ENCODE measurements around the gene PNMT.
"Not testable (repeated sequence)": the region's sequence is repeated elsewhere in the genome, so short reads cannot be mapped to it uniquely, and the experiment has no call there.

Gene PNMT

DNA sequence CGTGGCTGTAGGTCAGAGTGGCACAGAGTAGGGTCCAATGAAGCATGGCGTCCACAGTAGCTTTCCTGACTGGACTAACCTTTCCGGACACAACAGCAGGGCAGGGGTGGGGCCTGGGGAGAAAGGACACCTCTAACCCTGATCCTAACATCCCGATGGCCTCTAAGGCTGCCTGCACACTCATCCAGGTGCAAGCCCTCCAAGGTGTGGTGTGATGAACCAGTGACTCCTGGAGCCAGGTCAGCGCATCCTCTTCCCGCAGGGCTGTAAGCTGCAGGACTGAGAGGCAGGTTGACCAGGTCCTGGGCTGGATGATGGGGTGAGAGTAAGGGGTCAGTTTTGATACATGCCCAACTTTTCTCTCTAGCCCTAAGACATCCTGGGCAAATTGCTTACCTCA, 28.5 kb downstream of the PNMT start:
- DNase-seq = no peak

DNA sequence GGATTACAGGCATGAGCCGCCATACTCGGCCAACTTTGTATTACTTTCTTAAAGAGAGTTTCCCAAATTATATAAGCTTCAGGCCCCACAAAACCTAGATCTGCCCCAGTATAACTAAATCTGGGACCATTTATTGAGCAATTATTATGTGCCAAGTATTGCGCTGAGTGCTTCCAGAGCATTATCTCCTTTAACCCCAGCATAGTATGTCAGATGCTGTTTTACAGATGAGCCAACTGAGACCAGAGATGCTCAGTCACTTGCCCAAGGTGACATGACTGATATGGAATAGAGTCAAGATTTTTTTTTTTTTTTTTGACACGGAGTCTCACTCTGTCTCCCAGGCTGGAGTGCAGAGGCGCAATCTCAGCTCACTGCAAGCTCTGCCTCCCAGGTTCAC, 29.7 kb downstream of the PNMT start:
- no peak for DNase-seq

DNA sequence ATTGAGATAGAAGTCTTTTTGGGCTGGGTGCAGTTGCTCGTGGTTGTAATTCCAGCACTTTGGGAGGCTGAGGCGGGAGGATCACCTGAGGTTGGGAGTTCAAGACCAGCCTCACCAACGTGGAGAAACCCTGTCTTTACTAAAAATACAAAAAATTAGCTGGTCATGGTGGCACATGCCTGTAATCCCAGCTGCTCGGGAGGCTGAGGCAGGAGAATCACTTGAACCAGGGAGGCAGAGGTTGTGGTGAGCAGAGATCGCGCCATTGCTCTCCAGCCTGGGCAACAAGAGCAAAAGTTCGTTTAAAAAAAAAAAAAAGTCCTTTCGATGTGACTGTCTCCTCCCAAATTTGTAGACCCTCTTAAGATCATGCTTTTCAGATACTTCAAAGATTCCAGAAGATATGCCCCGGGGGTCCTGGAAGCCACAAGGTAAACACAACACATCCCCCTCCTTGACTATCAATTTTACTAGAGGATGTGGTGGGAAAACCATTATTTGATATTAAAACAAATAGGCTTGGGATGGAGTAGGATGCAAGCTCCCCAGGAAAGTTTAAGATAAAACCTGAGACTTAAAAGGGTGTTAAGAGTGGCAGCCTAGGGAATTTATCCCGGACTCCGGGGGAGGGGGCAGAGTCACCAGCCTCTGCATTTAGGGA, 31.0 kb downstream of the PNMT start:
- not testable (repeated sequence) for DNase-seq

DNA sequence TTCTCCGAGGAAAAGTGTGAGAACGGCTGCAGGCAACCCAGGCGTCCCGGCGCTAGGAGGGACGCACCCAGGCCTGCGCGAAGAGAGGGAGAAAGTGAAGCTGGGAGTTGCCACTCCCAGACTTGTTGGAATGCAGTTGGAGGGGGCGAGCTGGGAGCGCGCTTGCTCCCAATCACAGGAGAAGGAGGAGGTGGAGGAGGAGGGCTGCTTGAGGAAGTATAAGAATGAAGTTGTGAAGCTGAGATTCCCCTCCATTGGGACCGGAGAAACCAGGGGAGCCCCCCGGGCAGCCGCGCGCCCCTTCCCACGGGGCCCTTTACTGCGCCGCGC, 31.5 kb downstream of the PNMT start, which contains the start of gene ERBB2:
ERBB2 (plus strand) TSS at position 247 of the 330 bp plus-strand sequence. CDS start 175 bp downstream, outside the sequence.
- no peak for DNase-seq

DNA sequence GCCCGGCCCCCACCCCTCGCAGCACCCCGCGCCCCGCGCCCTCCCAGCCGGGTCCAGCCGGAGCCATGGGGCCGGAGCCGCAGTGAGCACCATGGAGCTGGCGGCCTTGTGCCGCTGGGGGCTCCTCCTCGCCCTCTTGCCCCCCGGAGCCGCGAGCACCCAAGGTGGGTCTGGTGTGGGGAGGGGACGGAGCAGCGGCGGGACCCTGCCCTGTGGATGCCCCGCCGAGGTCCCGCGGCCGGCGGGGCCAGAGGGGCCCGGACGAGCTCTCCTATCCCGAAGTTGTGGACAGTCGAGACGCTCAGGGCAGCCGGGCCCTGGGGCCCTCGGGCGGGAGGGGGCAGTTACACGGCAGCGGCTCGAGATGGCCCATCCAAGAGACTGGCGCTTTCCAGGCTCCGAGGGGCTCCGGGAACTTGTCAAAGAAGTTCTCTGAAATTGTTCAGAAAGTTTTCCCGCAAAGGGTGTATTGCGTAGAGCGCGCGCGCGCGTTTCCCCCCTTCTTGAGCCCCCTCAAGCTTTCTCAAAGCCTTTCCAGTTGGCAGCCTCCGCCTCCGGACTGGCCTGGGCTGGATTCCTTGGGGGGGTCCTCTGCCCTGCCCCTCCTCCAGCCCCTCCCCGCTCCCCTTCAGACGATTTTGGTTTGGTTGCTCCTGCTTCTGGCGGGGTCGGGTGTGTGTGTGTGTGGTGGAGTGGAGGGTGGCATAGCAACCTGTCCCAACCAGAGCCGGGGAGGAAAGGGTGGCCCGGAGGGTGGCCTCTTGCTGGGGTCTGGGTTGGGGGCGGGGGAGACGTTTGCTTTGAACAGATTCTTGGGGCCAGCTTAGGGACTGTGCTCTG, 32.1 kb downstream of the PNMT start:
- no peak for DNase-seq

DNA sequence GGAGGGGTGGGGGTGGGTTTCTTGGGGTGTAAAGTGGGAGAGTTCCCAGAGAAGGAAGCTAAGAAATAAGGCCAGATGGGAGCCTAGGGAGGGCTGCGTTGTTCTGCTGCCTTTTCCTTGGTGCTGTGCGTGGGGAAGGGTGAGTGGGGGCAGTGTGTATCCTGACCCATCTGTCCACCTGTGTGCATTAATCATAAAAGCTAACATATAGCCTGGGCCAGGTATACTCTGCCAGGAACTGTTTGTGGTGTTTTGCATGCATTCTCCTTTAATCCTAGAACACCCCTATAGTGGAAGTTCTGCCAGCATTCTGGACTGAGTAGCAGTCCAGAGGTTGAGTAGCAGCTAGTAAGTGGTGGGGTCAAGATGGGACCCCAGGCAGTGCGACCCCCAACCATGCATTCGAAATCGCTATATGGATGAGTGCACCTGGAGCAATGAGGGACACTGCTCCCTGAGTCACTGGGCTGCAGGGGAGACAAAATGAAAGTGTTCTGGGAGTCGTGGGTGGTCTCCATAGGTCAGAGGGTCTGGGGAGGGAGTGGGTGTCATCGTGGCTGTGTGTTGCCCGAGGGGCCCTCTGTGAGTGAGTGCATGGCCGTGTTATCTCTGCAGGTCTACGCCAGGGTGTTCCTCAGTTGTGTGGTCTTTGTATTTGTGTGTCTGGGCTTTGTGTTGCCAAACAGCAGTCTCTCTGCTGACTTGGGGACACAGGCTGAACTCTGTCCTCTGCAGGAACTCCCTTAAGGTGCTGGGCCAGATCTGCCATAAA, 32.9 kb downstream of the PNMT start:
- DNase-seq = no peak

DNA sequence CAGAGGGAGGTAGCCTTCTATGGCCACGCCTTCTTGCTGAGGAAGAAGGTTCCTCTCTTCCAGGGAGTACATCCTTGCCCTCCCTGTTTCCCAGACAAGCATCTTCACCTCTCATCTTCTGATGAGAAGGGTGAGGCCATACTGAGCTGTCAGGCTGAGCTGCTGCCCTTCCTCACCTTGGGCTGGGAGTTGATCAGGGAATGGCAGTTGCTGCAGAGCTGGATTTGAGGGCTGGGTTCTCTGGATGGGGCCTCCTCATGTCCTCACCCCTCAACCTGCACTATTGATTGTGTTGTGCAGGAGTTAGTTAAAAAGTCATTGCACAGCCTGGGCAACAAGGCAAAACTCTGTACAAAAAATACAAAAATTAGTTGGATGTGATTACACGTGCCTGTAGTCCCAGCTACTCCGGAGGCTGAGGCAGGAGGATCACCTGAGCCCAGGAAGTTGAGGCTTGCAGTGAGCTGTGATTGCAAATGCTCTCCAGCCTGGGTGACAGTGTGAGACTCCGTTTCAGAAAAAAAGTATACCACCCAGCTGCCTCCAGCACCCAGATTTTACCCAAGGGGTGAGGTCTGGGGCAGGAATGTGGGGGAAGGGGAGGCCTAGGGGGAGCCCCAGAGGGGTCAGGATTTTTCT, 33.6 kb downstream of the PNMT start:
- no peak for DNase-seq

DNA sequence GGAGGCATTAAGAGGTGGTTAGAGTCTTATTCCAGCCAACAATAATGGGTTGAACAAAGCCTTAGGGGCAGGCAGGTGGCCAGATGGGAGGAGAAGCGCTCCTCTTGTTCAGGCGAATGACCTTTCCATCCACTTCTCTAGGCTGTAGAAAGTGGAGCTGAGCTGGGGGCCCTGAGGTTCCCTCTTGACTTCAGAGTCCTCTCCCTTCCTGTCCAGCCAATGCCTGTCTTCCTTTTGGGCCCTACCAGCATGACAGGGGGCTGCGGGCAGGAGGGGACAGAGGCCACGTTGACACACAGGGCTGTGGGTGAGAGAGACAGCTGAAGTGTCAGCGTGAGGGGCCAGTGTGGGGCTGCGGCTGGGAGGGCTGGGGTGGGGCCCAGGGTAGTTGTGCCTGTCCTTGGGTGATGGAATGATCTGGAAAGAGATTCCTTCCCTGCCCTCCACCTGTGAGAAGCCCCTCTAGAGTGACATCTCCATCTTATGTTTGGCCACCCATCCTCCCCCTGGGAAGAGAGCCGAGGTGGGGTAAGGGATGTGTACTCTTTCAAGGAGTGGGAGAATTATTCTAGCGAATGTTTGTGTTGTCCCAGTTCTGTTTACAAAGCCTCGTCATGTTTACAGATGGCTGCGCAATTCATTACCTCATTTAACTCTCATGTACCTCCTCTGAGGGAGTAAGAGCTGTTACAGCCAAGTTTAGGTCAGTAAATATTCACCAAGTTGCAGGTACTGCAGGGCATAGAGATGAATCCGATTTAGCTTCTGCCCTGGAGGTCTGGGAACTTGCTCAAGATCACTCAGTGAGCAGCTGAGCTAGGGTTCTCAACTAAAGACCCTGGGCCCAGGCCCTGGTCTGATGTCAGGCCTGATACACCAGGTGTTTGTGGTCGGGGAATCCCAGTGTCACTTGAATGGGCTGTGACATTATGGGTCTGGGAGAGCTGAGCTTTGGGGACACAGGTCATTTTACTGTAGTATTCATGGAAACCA, 34.9 kb downstream of the PNMT start:
- no peak for DNase-seq

DNA sequence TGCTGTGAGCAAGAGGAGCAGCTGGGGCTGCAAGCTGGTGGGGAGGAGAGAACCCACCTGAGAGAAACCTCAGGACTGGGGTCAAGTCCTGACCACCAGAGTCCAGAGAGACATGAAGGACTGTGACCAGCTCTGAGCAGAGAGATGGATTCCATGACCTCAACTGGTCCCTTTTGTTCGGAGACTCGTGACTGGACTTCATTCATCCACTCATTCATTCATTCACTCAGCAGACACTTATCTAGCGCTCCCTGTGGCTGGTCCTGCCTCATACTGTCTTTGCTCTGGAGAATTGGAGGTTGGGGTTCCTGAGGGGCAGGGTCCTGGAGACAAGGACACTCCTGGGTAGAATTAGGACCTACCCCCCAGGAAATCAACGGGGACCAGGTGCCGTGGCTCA, 35.7 kb downstream of the PNMT start:
- DNase-seq = no peak

DNA sequence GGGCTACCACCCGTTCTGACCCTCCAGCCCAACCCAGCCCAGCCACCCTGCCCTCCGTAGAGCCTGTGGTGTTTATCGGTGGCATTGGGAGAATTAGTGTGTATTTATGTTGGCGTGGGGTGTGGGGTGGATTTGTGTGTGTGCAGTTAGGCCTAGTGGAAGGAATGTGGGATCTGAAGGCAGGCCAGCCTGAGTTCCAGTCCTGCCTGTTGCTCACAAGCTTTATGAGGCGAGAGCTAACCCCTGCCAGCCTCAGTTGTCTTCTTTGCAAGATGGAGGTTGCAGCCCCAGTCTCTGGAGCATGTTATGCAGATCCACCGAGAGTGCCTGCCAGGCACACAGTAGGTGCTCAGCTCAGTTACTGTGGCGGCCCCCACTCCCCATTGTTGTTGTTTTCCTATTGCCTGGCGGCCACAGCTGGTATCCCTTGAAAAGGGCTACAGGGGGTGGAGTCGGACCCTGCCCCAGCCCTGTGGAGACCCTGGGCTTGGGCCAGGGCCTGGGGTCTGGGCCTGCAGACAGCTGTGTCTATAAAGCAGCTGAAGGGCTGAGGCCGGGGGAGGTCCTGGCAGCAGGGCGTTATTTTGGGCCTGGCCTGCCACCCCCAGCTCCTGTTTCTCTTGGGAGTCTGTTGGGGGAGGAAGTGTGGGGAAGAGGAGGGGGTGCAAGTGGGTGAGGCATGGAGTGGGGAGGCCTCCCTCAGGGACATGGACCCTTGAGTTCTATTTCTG, 36.7 kb downstream of the PNMT start:
- no peak for DNase-seq

DNA sequence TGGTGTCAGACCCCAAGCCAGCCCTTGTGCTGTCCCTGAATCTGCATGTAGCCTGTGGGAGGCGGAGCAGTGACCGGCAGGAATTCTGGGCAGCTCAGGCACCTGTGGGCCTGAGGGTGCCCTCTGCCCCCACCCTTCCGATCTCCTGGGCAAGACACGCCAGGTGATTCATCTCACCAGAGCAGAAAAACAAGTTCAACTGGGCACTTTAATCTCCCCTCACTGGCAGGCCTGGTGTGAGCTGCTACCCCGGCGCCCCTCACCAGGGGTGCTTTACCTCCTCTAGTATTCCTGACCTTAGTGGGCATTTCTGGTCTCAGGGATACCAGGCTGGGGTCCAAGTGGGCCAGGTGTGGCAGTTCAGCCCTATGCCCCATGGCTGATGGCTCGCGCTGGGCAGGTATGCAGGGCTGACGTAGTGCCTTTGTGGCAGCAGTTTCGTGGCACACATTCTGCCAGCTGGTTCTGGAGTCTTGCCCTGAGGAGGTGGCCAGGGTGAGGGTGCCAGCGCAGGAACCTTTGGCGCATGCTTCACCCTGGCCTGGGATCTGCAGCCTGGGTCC, 37.6 kb downstream of the PNMT start:
- DNase-seq = no peak

DNA sequence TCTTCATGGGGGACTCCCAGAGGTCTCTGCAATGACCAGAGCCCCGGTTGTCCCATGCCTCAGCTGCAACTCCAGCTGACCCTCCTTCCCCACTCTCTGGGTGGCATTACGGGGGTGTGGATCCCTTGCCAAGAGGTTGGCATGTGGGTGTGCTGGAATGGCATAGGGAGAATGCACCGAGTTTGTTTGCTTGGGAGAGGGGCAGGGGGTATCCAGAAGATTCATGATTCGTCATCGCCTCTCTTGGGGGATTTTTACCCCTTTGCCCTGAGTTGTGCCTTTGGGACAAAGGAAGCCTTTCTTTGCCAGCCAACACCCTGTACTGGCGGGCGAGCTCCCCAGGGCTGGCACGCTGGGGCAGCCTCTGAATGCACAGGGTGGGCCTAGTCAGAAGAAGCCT, 38.1 kb downstream of the PNMT start:
- DNase-seq = no peak

DNA sequence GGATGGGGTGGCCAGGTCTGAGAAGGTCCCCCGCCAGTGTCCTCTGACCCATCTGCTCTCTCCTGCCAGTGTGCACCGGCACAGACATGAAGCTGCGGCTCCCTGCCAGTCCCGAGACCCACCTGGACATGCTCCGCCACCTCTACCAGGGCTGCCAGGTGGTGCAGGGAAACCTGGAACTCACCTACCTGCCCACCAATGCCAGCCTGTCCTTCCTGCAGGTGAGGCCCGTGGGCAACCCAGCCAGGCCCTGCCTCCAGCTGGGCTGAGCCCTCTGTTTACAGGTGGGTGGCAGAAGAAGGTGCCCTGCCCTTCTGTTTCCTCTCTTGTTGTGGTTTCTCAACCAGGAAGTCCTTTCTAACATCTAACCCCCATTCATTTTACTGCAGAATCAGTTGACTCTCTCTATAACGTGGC, 38.7 kb downstream of the PNMT start:
- no peak for DNase-seq

DNA sequence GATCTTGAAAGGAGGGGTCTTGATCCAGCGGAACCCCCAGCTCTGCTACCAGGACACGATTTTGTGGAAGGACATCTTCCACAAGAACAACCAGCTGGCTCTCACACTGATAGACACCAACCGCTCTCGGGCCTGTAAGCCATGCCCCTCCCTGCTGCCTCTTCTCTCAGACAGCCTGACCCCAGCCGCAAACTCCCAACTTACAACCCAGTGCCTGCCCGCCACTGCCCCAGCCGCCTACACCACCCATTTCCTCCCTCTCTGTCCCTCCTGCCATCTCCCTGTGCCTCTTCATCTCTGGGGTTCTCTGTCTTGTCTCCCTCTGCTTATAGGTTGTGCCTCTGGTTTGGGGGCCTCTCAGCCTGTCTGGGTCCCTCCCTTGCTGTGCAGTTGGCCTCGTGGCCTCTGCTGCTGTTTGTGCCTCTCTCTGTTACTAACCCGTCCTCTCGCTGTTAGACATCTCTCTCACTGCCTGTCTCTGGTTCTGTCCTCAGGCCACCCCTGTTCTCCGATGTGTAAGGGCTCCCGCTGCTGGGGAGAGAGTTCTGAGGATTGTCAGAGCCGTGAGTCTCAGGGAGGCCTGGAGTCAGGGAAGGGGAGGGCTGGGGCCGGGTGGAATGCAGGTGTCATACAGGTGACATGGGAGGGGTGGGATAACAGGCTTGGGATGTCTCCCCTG, 41.2 kb downstream of the PNMT start:
- DNase-seq = no peak

DNA sequence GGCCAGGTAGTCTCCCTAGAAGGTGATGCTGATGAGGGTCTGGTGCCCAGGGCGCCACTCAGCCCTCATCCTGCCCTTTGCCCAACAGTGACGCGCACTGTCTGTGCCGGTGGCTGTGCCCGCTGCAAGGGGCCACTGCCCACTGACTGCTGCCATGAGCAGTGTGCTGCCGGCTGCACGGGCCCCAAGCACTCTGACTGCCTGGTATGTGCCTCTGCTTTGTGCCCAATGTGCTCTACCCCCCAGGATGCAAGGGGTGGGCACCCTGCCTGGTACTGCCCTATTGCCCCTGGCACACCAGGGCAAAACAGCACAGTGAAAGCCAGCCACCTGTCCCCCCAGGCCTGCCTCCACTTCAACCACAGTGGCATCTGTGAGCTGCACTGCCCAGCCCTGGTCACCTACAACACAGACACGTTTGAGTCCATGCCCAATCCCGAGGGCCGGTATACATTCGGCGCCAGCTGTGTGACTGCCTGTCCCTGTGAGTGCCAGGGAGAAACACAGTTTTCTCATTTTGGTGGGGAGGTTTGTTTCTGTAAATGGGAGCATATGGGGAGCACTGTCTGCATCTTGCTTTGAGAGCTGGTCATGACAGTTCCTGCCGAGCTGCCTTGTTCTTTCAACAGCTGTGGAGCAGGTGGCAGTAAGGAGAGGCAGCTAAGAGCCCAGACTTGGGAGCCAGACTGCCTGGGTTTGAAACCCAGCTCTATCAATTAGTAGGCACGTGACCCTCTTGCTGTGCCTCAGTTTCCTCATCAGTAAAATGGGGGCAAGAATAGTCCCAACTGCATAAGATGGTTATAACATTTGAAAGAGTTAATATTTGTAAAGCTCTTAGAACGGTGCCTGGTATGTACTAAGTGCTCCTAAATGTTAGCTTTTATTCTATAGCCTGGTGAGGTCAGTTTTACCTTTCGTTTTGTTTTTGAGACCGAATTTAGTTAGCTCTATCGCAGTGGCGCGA, 42.0 kb downstream of the PNMT start:
- DNase-seq = no peak

DNA sequence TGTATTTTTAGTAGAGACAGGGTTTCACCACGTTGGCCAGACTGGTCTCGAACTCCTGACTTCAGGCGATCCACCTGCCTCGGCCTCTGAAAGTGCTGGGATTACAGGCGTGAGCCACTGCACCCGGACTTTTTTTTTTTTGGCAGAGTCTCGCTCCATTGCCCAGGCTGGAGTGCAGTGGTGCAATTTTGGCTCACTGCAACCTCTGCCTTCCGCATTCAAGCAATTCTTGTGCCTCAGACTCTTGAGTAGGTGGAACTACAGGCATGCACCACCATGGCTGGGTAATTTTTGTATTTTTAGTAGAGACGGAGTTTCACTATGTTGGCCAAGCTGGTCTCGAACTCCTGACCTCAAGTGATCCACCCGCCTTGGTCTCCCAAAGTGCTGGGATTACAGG, 42.8 kb downstream of the PNMT start:
- not testable (repeated sequence) for DNase-seq

DNA sequence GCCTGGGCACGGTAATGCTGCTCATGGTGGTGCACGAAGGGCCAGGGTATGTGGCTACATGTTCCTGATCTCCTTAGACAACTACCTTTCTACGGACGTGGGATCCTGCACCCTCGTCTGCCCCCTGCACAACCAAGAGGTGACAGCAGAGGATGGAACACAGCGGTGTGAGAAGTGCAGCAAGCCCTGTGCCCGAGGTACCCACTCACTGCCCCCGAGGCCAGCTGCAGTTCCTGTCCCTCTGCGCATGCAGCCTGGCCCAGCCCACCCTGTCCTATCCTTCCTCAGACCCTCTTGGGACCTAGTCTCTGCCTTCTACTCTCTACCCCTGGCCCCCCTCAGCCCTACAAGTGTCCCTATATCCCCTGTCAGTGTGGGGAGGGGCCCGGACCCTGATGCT, 43.6 kb downstream of the PNMT start:
- no peak for DNase-seq

DNA sequence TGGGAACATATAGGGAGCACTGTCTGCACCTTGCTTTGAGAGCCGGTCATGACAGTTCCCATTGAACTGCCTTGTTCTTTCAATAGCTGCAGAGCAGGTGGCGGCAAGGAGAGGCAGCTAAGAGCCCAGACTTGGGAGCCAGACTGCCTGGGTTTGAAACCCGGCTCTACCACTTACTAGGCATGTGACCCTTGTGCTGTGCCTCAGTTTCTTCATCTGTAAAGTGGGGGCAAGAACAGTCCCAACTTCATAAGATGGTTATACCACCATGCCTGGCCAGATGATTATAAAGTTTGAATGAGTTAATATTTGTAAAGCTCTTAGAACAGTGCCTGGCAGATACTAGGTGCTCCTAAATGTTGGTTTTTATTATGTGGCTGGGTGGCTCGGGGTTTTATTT, 46.0 kb downstream of the PNMT start:
- no peak for DNase-seq

All from stimulated activated naive CD4-positive, alpha-beta T cell treated with Interleukin-2 at 50 U/mL for 16 hours (primary cell).